Endometrial microvascular endothelial cells (primary cell): Measurements from ENCODE around the gene DNPEP. TPM values are rescaled to one million over a fixed set of nuclear protein-coding genes. Genes with fewer than 3 reads are reported as not detected.
"Not testable (repeated sequence)": the region's sequence is repeated elsewhere in the genome, so short reads cannot be mapped to it uniquely, and the experiment has no call there.

Source experiments
- in situ Hi-C: cut with HindIII; loops from 2 replicates; pipeline ENCODE4 v1.10.0; 2017; ENCODE audit warnings: low sequenced_read_pairs, low pct_unique_long_range_greater_than_20kb; ENCODE audit errors: inconsistent ontology term
- total RNA-seq: library from RNA; depleted of rRNA; stranded (reverse); fragments of >200 nt; gene quantifications from one replicate; pipeline ENCODE4 v1.2.3, GENCODE V29; 2015; ENCODE audit errors: inconsistent ontology term

The DNPEP gene
- total RNA-seq, 1 donor from 2014 or later: 86.0 TPM

DNA sequence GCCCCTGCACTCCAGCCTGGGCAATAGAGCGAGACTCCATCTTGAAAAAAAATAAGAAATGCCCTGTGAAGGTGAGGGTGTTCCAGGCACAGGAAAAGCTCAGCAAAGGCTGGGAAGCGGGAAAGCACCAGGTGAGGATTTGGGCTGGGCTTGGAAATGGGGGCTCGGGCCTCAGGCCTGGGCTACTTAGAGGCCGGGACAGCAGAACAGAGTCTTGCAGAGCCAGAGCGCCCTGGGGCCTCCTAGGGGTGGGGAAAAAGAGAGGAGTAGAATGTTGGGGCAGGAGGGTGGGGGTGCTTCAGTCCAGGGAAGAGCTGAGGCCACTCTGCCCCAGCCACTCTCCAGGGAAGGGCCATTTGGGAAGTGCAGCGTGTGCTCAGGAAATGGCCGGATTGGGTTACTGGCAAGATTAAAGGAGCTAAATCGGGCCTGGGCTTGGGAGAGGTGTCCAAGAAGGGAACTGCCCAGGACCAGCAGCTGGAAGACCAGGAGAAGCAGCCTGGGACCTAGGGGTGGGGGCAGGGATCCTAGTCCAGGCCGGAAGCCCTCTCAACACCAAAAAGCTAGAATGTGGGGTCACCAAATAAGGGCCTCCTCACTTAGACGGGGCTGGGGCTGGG lies 16.7 kb upstream of the DNPEP start:
- in situ Hi-C loops: no loop called here

DNA sequence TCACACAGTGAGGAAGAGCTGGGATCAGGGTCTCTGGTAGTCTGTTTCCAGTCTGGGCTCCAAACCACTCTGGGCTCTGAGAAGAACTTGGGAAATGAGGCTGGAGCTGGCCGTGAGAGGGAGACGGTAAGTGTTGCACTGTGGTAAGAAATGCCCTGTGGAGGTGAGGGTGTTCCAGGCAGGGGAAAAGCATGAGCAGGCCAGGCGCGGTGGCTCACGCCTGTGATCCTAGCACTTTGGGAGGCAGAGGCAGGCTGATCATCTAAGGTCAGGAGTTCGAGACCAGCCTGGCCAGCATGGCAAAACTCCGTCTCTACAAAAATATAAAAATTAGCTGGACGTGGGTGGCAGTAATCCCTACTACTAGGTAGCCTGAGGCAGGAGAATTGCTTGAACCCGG lies 16.1 kb upstream of the DNPEP start:
- in situ Hi-C loops: no loop called here

DNA sequence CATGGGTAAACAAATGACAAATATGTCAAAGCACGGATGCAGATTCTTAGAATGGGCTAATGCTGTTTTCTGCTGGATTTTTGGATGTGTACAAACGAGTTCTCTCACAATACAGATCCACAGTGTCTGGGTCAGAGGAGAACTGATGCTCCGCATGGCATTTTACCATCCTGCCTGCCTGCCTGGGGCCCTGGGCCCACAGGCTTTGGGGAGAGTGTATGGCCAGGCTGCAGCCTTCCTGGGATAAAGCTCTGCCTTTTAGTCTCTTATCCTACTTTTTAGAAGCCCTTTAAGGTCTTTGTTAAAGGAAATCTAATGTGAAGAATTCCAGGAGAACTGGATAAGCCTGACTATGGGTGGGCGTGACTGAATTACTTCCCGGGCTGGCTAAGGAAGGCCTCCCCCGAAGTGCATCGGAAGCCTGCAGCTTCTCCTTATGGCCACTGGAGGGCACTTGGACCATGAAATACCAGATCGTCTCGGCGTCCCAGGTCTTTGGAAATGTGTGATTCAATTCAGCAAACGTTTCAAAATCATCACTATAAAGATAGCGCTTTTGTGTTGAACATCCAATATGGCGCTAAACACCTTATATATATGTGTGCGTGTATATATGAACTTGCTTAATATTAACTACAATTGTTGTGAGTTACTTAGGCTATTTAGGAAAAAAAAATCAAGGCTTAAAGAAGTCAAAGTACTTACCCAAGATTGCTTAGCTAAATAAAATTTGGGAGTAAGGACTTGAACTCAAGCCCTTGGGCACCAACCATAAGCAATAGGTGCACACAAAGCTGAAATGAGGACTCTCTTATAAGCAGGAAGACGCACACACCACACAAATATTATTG lies 15.2 kb upstream of the DNPEP start:
- in situ Hi-C loops: no loop called here

DNA sequence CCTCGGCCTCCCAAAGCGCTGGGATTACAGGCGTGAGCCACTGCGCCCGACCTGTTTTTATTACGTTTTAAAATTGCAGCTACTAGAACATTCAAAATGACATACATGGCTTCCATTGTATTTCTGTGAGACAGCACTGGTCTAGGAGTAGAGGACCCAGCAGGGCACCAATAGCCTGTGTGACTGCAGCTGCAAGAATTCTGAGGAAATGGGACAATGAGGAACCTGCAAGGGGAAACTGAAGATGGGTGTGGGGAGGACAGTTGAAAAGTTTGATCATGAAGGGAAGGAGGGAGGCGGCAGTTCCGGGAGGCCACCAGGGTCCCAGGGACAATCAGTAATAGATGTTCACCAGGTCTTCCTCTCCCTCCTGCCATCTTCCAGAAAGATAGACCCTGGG lies 13.9 kb upstream of the DNPEP start:
- in situ Hi-C loops: no loop called here

DNA sequence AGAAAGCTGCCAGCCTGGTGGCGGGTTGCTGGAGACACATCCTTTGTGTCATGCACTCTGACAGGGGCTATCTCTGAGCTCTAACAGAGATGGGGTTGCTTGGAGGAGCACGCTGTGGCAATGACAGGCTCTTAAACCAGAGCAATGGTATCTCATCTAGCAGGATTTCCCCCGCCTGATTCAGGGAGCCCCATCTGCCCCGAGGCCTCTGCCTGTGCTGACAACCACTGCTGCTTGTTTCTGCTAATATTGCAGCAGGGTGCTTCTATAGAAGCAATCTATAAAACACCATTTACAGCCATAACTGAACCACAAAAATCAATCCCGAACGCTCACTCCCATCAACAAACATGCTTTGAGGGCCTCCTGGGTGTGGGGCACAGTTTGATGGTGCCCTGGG lies 12.8 kb upstream of the DNPEP start:
- in situ Hi-C loops: no loop called here

DNA sequence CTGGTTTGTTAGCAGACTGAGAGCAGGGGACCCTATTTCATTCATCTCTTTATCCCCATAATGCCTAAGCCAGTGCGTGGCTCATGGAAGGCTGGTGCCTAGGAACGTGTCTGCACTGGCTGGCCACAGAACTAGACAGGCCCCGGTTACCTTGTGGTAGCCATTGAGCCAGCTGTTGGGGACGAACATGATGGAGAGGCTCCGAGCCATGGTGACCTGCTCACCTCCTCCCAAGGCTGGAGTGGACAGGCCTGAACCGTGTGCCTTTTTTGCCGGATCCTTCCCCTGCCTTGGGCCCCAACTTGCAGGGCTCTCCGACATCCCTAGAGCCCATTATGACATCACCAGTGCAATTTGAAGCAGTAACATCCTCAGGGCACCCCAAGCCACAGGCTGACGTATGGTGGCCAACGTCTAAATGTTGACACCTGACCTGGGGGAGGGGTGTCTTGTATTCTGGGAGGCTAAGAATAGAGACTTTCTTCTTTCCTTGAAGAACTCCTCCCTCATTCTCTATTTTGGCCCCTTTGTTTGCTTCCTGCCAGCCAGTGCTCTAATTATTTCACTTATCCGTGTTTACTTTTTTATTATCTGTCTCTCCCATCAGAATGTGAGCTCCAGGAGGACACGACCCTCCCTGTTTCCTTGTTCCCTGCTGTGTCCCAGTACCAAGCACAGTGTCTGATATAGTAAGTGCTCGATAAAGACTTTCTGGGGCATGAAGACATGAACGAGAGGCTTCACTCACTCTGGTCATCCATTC lies 12.2 kb upstream of the DNPEP start:
- in situ Hi-C loops: no loop called here

DNA sequence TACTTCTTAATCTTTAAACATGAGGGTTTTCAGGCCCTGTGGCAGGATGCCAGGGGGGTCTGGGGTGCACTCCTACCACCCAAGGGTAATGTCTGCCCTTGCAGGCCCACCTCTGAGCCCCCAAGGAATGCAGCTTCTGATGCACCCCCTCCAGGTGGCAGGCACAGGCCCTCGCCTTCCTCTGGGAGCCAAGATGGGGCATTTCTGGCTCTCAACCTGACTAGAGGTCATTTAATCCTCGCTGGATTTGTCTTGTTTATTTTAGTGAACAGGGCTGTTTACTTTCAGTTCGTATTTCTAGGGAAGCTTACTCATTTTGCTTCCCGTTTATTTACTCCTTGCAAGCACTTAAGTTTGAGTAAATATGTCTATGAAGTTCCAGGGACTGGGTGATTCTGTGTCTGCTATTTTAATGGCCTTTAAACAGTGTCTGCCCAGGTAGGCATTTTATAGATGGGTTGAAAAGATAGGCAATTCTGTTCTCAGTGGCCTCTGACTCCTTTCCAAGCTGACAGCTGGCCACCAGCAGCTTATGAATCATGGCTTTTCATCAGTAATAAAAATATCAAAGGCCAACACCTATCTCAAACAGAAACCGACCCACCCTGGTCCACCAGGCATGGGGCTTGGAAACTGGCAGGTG lies 11.1 kb upstream of the DNPEP start:
- in situ Hi-C loops: no loop called here

DNA sequence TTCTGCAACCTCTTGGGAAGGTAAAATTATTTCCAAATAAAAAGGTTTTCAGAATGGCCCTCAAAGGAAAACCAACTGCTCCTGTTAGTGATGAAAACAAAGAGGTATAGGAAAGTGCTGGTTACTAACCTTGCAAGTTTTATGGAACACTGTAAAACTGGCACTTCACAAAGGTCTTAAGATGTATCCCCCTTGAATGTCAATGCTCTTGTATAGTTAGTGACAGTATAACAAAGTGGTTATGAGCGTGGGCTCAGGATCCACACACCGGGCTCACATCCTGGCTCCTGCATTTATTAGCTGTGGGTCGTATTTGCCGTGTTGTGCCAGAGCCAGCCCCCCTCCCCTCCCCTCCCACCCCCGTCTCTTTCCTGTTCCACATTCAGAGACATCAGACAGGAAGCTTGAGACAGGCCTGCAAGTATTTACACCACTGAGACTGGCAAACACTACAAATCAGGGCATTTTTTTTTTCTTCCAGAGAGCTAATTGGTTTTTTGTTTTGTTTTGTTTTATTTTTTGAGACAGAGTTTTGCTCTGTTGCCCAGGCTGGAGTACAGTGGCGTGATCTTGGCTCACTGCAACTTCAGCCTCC lies 9.2 kb upstream of the DNPEP start:
- in situ Hi-C loops: no loop called here

DNA sequence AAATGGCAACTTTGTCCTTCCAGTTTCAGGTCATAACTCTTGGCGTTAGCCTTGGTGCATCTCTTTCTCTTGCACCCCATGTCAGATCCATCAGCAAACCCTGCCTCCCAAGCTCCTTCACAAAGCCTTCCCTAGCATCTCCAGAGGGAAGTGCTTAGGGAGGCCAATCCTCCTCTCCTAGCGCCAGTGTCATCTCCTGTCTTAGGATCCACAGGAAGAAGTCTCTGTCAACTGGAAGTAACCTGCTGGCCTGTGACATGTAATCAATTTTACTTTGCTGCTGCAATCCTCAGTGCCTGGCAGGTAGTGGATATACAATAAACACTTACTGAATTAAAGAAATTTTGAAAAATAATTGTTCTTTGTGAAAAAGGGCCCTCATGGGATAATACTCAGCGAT lies 7.9 kb upstream of the DNPEP start:
- in situ Hi-C loops: no loop called here

DNA sequence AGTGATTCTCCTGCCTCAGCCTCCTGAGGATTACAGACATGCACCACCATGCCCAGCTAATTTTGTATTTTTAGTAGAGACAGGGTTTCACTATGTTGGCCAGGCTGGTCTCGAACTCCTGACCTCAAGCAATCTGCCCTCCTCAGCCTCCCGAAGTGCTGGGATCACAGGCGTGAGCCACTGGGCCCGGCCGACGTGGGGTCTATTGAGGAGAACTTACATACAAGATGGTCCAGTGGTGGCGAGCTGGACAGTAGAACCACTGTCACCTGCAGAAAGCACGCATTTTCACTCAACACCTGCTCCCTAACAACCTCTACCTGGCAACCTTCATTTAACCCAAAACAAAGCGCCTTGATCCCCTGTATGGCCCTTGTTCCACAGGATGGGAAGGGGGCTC lies 7.3 kb upstream of the DNPEP start:
- in situ Hi-C loops: not testable (repeated sequence)

DNA sequence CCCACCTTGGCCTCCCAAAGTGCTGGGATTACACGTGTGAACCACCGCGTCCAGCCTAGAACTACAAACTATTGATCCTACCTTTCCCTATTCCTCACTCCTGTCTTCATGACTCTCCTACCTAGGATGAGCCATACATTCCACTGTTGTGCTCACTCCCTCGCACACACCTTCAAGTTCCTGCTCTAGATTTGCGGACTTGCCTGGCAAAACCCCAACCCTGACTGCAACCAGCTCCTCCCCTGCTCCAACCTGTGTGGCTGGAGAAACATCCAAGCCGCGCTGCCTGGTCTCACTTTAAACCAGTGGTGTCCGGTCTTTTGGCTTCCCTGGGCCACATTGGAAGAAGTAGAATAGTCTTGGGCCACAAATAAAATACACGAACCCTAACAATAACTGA lies 5.0 kb upstream of the DNPEP start:
- in situ Hi-C loops: no loop called here

DNA sequence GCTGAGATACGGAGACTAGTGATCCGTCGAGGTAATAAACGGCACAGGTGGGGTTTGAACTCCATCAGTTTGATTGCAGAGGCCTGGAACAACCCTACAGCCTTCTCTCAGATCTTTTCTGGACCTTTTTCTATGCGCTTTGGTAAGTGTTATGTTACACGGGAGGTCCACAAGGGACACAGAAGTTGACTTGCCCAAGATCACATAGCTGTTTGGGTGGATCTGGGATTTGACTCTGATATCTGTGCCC lies 1.1 kb upstream of the DNPEP start:
- in situ Hi-C loops: no loop called here

DNA sequence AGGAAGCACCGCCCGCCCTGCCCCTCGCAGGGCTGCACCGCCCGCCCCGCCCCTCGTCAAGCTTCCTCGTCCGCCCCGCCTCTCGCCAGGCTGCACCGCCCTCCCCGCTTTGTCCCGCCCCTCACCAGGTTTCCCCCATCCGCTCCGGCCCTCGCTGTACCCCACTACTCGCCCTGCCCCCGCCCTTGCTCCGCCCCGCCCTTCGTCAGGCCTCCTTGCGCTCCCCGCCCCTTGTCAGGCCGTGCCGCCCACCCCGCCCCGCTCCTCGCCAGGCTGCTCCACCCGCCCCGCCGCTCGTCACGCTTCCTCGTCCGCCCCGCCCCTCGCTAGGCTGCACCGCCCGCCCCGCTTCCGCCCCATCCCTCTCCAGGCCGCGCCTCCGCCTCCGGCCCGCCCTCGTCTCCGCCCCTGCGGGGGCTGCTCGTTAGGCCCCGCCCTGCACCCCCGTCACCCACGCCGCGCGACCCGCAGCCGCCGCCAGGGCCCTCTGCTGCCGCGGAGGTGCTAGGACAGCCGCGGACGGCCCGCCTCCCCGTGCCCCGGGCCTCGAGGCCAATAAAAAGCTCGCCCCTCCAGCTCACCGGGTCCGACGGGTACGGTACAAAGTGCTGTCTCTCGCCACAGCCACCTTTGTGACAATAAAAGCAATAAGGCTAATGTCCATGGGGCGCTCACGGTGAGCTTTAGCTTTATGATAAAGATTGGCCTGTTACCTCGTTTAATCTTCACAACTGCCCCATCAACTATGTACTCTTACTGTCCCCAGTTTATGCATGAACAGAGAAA lies 602 bp upstream of the DNPEP start:
- in situ Hi-C loops: no loop called here

DNA sequence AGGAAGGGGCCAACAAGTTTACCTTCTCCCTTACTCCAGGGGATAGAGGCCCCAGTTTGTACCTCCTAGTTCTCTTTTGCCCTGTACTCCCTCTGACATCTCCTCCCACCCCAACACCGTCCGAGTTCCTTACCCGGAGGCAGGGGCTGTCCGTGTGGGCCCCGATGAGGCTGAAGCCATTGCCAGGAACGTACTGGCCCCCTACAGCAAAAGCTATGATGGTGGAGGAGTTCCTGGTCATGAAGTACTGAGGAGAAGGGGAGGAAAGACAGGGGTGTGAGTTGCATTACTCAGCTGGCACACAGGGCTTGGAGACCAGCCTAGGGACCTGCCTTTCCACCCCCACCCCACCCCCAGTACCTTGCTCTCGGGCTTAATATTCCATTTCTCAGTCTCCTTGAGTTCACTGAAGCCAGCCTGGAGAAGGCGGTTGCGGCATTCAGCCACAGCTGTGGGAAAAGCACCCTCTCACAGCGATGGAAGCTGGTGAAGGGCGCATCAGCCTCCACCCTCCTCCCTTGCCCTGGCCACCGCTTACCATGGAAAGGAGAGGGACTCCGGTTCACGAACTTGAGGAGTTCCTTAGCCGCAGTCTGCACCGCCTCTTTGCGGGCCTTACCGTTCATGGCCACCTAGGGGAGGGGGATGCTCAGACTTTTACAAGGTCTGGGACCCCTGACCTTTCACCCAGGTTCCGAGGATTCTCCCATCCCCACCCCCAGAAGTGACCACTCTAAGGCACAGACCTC lies 1.0 kb downstream of the DNPEP start:
- in situ Hi-C loops: no loop called here

DNA sequence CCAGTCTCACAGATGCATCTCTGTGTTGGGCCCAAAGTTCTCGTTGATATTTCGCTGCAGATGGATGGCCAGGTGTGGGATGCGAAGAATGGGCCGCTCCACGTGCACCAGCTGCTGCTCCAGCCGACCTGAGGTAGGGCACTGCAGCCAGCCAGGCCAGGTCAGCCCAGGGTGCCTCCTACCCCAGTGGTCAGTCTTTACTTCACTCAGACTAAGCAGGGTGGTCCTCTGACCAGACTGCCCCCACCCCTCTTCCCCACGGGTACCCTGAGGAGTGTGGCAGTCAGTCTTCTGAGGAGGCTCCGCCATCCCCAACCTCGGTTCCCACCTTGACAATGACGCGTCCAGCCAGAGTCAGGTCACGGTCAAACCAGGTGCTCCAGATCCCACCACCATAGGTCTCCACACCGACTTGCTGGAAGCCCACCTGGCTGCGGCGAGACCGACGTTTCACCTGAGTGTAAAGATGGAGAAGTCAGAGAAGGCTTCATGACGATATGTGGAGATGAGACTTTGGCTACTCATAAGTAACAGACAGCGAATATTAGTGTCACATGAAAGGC lies 1.7 kb downstream of the DNPEP start:
- in situ Hi-C loops: no loop called here

DNA sequence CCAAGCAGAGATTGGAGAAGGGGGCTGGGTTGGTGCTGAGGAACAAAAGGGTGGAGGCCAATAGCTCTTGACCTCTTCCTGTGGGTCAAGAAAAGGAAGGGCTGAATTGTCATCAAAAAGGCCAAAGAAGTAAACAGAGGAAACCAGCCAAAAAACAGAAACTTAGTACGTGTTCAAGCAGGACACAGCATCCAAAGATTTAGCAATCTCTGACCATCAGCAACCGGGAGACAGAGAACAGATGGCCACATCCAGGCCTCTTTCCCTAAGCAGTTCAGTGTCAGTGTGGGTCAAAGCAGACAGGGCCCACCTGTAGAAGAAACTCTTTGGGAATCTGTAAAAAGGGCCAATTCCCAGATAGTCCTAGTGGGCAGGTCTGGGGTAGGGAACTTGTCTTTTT lies 2.9 kb downstream of the DNPEP start:
- in situ Hi-C loops: no loop called here

DNA sequence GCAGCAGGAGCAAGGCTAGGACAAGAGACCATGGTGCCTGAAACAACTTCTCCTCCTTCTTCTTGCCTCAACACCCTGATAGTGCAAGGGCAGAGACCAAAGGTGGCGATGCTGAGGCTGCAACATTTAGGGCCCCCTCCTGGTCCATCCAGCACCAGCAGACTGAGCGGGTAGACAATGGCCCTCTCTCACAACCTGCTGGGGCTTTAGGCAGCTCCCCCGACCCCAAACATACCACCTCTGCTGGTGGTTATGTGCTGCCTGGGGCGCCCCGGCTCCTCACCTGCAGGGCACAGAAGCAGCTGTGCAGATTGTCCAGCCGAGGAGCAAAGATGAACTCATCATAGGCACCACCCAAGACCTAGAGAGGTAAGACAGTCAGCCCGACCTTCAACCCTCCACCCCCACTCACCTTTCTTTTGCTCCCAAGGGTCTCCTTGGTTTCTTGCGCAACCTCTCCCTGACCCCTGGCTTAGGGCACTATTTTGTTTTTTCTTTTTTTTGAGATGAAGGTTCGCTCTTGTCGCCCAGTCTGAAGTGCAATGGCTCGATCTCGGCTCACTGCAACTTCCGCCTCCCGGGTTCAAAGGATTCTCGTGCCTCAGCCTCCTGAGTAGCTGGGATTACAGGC lies 3.5 kb downstream of the DNPEP start:
- in situ Hi-C loops: no loop called here
